ENCODE data around the gene HYOU1. TPM values are rescaled to one million over a fixed set of nuclear protein-coding genes. Genes with fewer than 3 reads are reported as not detected.

Gene HYOU1
- total RNA-seq, 4 donors from 2014 or later = 18.4 to 29.2 (median 21.9) TPM

DNA sequence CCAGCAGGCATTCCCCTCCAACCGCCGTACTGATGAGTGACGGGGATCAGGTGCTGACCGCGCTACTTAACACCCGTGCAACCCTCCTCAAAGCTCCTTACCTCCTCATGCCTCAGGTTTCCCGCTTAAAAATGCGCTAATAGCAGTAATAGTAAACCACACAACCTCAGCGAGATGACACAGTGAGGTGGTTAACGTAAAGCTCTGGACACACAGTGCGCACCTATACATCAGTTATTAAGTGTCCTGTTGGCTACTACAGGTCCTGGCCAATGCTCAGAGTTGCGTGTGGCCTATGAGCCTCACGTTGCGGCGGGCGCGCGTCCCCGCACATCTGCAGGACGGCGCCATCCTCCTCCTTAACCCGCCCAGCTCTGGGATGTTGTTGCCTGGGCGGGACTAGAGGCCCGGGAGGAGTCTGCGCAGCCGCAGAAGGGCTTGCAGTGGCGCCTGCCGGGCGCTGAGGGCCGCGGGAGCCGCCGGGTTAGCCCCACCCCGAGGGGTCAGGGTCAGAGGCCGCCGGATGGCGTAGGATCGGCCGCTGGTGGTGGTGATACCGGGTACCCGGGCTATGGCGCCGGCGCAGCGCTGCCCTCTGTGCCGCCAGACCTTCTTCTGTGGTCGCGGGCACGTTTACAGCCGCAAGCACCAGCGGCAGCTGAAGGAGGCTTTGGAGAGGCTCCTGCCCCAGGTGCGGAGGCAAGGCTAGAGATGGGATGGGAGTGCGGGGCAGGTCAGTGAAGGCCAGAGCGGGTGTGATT is 59.2 kb downstream of the HYOU1 start, which contains the start of gene CENATAC:
Gene CENATAC (plus strand): TSS at position 512 of the 761 bp plus-strand sequence. CDS start 60 bp downstream, at position 572.
- TF ChIP-seq POLR2A (IDR thresholded peaks at IDR 0.05) = peak; percentile 75 to 91
- TF ChIP-seq, protein P1, sequence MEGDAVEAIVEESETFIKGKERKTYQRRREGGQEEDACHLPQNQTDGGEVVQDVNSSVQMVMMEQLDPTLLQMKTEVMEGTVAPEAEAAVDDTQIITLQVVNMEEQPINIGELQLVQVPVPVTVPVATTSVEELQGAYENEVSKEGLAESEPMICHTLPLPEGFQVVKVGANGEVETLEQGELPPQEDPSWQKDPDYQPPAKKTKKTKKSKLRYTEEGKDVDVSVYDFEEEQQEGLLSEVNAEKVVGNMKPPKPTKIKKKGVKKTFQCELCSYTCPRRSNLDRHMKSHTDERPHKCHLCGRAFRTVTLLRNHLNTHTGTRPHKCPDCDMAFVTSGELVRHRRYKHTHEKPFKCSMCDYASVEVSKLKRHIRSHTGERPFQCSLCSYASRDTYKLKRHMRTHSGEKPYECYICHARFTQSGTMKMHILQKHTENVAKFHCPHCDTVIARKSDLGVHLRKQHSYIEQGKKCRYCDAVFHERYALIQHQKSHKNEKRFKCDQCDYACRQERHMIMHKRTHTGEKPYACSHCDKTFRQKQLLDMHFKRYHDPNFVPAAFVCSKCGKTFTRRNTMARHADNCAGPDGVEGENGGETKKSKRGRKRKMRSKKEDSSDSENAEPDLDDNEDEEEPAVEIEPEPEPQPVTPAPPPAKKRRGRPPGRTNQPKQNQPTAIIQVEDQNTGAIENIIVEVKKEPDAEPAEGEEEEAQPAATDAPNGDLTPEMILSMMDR (IDR thresholded peaks at IDR 0.05 in 4 of 5, conservative IDR thresholded peaks at IDR 0.05 in 1 of 5) = peak in 1 of 5 experiments; percentile 17
- Histone ChIP-seq H3K27me3 (no peaks in the 10 kb centered on the region), H3K36me3 (peaks cover 0 to 13% of the 10 kb centered on the region in 2 donors), H3K27ac (peak within 1 kb of the TSS; percentile 79 to 96 (median 85)), H3K4me3 (peak within 1 kb of the TSS; percentile 66 to 88 (median 81)), H3K4me1 (peaks cover 24 to 28% of the 10 kb centered on the region in 2 donors), H3K9me3 (no peaks in the 10 kb centered on the region)
- in situ Hi-C loops (cut with MboI; ENCODE audit: low sequenced_read_pairs in 4 of 4) = no loop called here
- ATAC-seq (peak; percentile 94 to 96), DNase-seq (peak; percentile 92 to 95)
- intact Hi-C loops (cut with DNase I; ENCODE audit: low total_unique reads) = loop anchor here (1.0 to 2.0 kb wide), 3 partner anchors 20 to 59 kb away; partner anchors contain the start of genes HYOU1, RPS25, SLC37A4 and TRAPPC4

DNA sequence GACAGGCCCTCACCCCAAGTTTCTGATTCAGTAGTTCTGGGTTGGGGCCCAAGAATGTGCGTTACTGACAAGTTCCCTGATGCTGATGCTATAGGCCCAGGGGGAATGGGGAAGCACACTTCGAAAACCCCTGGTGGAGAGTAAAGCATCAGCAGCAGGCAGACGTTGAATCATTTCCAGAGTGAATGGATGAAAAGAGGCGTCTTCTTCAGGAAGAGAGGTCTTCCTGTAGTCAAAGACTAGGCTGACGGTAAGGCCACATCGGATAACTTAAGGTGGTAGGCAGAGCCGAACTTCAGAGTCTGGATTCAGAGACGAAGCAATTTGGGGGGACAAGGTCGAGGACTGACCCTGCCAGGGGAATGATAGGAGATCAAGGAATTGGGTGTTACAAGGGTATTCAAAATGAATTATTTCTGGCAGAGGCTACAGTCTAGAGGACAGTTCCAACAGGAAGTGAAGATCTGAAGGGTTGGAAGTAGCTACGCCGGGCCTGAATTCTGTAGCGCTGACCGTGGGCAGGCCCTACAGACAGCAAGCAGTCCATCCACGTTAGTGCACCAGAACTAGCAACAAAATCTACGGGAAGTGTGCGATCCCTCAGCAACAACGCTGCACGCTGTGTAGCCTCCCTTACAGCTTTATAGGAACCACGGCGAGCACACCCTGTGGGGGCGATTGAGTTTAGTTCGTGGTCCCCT is 59.9 kb downstream of the HYOU1 start:
- in situ Hi-C loops (cut with MboI; ENCODE audit: low sequenced_read_pairs in 4 of 4) = no loop called here
- no peak for DNase-seq
- TF ChIP-seq, protein P1 (IDR thresholded peaks at IDR 0.05 in 4 of 5, conservative IDR thresholded peaks at IDR 0.05 in 1 of 5) = peak in 1 of 5 experiments; percentile 10
- TF ChIP-seq POLR2A (IDR thresholded peaks at IDR 0.05) = no peak

More for the DNA sequence above, 59.9 kb downstream of the HYOU1 start:
- no peaks in the 10 kb centered on the region for H3K9me3 ChIP-seq
- H3K4me3 ChIP-seq = peak overlapping the region; percentile 66 to 88 (median 81)
- no peaks in the 10 kb centered on the region for H3K27me3 ChIP-seq
- H3K27ac ChIP-seq = peak overlapping the region; percentile 79 to 96 (median 85)
- peaks cover 0 to 13% of the 10 kb centered on the region in 2 donors for H3K36me3 ChIP-seq
- peak in 1 of 2 donors; percentile 7 for ATAC-seq
- H3K4me1 ChIP-seq = peaks cover 24 to 28% of the 10 kb centered on the region in 2 donors
- intact Hi-C loops (cut with DNase I; ENCODE audit: low total_unique reads) = loop anchor here (2.0 kb wide), 1 partner anchor 60 kb away; the partner anchor contains the start of gene HYOU1

Small RNAs within 50 kb of the gene (microRNA-seq; reads per million reads assigned to microRNA genes)
- 0 reads per million in 2 donors for gene MIR3656 (ENCODE audit: borderline replicate concordance in 2 of 2)

Other genes starting within 250 kb of the HYOU1 start
- not detected for gene CXCR5, start 173.3 kb downstream of the HYOU1 start, total RNA-seq
- gene BCL9L, start 131.3 kb downstream of the HYOU1 start, total RNA-seq = 10 to 100 TPM; 17.1 to 35.6 (median 23.8) TPM
- not detected for gene UPK2, start 100.9 kb downstream of the HYOU1 start, total RNA-seq
- not detected for gene FOXR1, start 85.4 kb downstream of the HYOU1 start, total RNA-seq
- gene CENATAC, start 59.1 kb downstream of the HYOU1 start, total RNA-seq = 10 to 100 TPM in 3 of 4 donors, 1 to 10 TPM in 1; 7.4 to 36.4 (median 16.1) TPM
- 1,000 to 10,000 TPM; 1,700 to 2,567 (median 1,849) TPM for gene RPS25, start 38.9 kb downstream of the HYOU1 start, total RNA-seq
- gene TRAPPC4, start 38.4 kb downstream of the HYOU1 start, total RNA-seq = 10 to 100 TPM; 43.0 to 82.8 (median 66.9) TPM
- gene SLC37A4, start 26.3 kb downstream of the HYOU1 start, total RNA-seq = 10 to 100 TPM; 29.7 to 72.9 (median 56.4) TPM
- 10 to 100 TPM; 16.5 to 25.9 (median 20.3) TPM for gene VPS11, start 10.6 kb upstream of the HYOU1 start, total RNA-seq
- gene HMBS, start 27.7 kb upstream of the HYOU1 start, total RNA-seq = 10 to 100 TPM in 3 of 4 donors, 1 to 10 TPM in 1; 8.7 to 31.1 (median 14.5) TPM
- 10 to 100 TPM in 3 of 4 donors, 1 to 10 TPM in 1; 8.9 to 34.0 (median 15.1) TPM for gene DPAGT1, start 44.6 kb upstream of the HYOU1 start, total RNA-seq
- gene C2CD2L, start 50.1 kb upstream of the HYOU1 start, total RNA-seq = 10 to 100 TPM; 10.0 to 30.7 (median 18.7) TPM
- gene HINFP, start 64.4 kb upstream of the HYOU1 start, total RNA-seq = 10 to 100 TPM in 3 of 4 donors, 1 to 10 TPM in 1; 8.1 to 17.8 (median 15.3) TPM
- not detected for gene ABCG4, start 91.8 kb upstream of the HYOU1 start, total RNA-seq
- 10 to 100 TPM; 12.2 to 21.3 (median 16.4) TPM for gene NLRX1, start 111.5 kb upstream of the HYOU1 start, total RNA-seq
- gene NHERF4, start 128.3 kb upstream of the HYOU1 start, total RNA-seq = under 1 TPM in 1 of 4 donors, not detected in 3; 0.46 TPM
- 1 to 10 TPM; 3.0 to 6.7 (median 4.5) TPM for gene CBL, start 149.1 kb upstream of the HYOU1 start, total RNA-seq